ENCODE measurements around the gene LHX2.

DNA sequence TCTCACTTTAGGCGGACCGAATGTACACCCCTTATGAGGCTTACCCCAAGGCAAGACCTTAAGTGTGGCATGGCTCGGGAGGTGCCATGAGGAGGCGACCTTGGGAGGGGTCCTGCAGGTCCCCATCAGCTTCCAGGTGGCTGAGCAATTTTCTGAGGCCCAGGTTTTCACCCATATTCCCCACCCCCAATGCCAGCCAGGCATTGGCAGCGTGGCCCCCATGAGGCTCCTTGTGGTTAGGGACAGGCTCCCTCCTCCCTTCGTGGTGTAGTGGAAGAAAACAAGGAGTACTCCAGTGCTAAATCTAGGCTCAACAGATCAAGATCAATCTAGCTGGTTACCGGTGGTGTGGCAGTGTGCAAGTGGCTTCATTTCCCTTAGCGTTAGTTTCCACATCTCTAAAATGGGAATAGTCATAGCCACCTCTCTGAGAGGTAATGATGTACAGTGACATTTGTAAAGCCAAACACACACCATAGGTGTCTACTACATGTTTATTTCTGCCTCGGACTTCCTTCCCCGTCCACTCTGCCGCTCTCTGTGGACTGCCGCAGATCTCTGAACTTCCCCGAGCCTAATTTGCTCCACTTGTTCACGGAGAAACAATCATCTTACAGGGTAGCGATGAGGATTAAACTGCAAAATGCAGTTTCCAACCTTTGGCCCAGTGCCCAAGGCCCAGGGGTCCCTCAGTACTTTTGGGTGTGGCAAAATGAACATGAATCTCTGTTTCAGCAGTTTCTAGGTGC is 8.4 kb downstream of the LHX2 start:
- TF ChIP-seq REST (IDR thresholded peaks at IDR 0.05; ENCODE audit: low read depth) (no peak), EP300 (IDR thresholded peaks at IDR 0.05; ENCODE audit: borderline replicate concordance) (no peak), TEAD4 (IDR thresholded peaks at IDR 0.05) (no peak), FOXM1 (IDR thresholded peaks at IDR 0.05; ENCODE audit: borderline replicate concordance, low read depth) (no peak), CEBPB (IDR thresholded peaks at IDR 0.05) (no peak), MAX (IDR thresholded peaks at IDR 0.05) (no peak), EGR1 (IDR thresholded peaks at IDR 0.05) (no peak), CREB1 (IDR thresholded peaks at IDR 0.05; ENCODE audit: low read depth) (no peak), RAD21 (IDR thresholded peaks at IDR 0.05; ENCODE audit: low read depth) (no peak), TAF1 (IDR thresholded peaks at IDR 0.05; ENCODE audit: low read depth) (no peak), TCF12 (IDR thresholded peaks at IDR 0.05; ENCODE audit: low read depth) (no peak), YY1 (IDR thresholded peaks at IDR 0.05; ENCODE audit: low read depth) (no peak)
- TF ChIP-seq, protein P1, sequence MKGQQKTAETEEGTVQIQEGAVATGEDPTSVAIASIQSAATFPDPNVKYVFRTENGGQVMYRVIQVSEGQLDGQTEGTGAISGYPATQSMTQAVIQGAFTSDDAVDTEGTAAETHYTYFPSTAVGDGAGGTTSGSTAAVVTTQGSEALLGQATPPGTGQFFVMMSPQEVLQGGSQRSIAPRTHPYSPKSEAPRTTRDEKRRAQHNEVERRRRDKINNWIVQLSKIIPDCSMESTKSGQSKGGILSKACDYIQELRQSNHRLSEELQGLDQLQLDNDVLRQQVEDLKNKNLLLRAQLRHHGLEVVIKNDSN (IDR thresholded peaks at IDR 0.05), result no peak
